ENCODE measurements around the gene CDC37L1.

DNA sequence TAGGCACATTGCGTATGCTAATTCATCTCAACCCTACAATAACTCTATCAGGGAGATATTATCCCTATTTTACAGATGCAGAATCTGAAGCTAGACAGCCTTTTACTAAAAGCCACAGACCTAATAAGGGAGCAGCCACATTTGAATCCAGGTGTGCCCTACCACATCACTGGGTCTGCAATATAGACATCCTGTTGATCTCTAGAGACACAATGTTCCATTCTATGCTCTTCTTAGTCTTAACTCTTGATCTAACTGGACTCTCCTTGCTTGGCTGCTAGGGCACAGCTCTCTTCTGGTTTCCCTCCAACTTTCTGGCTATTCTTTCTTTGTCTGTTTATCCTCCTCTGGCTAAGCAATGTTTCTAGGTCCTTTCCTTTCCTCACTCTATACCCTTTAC, 11.7 kb upstream of the CDC37L1 start:
- TF ChIP-seq, protein P1, sequence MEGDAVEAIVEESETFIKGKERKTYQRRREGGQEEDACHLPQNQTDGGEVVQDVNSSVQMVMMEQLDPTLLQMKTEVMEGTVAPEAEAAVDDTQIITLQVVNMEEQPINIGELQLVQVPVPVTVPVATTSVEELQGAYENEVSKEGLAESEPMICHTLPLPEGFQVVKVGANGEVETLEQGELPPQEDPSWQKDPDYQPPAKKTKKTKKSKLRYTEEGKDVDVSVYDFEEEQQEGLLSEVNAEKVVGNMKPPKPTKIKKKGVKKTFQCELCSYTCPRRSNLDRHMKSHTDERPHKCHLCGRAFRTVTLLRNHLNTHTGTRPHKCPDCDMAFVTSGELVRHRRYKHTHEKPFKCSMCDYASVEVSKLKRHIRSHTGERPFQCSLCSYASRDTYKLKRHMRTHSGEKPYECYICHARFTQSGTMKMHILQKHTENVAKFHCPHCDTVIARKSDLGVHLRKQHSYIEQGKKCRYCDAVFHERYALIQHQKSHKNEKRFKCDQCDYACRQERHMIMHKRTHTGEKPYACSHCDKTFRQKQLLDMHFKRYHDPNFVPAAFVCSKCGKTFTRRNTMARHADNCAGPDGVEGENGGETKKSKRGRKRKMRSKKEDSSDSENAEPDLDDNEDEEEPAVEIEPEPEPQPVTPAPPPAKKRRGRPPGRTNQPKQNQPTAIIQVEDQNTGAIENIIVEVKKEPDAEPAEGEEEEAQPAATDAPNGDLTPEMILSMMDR (IDR thresholded peaks at IDR 0.05) = no peak
- no peak for TF ChIP-seq POLR2A (IDR thresholded peaks at IDR 0.05)
